ENCODE measurements around the gene CACNA1A.

Gene CACNA1A

GRCh38 chr19:13399746-13400145 is 106.5 kb downstream of the CACNA1A start:
- Histone ChIP-seq H3K4me3 (ENCODE audit: low read depth, low read length) (no peak overlapping the region), H3K36me3 (ENCODE audit: control insufficient read depth, insufficient read depth, low read length) (no peaks in the 10 kb centered on the region), H3K27me3 (ENCODE audit: control insufficient read depth, insufficient read depth, low read length) (no peaks in the 10 kb centered on the region; the same call in 1 of the 2 replicates), H3K9ac (ENCODE audit: low read length) (no peak overlapping the region), H3K4me1 (ENCODE audit: control insufficient read depth, insufficient read depth, low read length) (peaks cover 5% of the 10 kb centered on the region; the same call in 1 of the 2 replicates), H3K27ac (ENCODE audit: low read depth, low read length) (no peak overlapping the region), H3K9me3 (ENCODE audit: control insufficient read depth, insufficient read depth, low read depth, low read length) (no peaks in the 10 kb centered on the region)

- no peak overlapping the region for H3K27ac ChIP-seq (ENCODE audit: low read depth, low read length)
- H3K9ac ChIP-seq (ENCODE audit: low read length), result no peak overlapping the region
- H3K9me3 ChIP-seq (ENCODE audit: control insufficient read depth, insufficient read depth, low read depth, low read length), result no peaks in the 10 kb centered on the region
- H3K4me3 ChIP-seq (ENCODE audit: low read depth, low read length), result no peak overlapping the region
- peaks cover 4% of the 10 kb centered on the region for H3K27me3 ChIP-seq (ENCODE audit: control insufficient read depth, insufficient read depth, low read length)
- H3K4me1 ChIP-seq (ENCODE audit: control insufficient read depth, insufficient read depth, low read length), result peaks cover 5% of the 10 kb centered on the region; the same call in 1 of the 2 replicates
- H3K36me3 ChIP-seq (ENCODE audit: control insufficient read depth, insufficient read depth, low read length), result no peaks in the 10 kb centered on the region
These were observed 107.2 kb downstream of the CACNA1A start for GRCh38 chr19:13398780-13399726.

- no peak overlapping the region for H3K9ac ChIP-seq (ENCODE audit: low read length)
- peaks cover 8% of the 10 kb centered on the region for H3K27me3 ChIP-seq (ENCODE audit: control insufficient read depth, insufficient read depth, low read length)
These were observed 108.1 kb downstream of the CACNA1A start for GRCh38 chr19:13398182-13398581.

GRCh38 chr19:13396250-13397080 is 109.8 kb downstream of the CACNA1A start:
- Histone ChIP-seq H3K4me1 (ENCODE audit: control insufficient read depth, insufficient read depth, low read length) (peaks cover 5% of the 10 kb centered on the region; the same call in 1 of the 2 replicates), H3K27ac (ENCODE audit: low read depth, low read length) (no peak overlapping the region), H3K4me3 (ENCODE audit: low read depth, low read length) (0 out of 2 replicates have a peak overlapping the region, but pooled peaks have one; percentile 25), H3K9me3 (ENCODE audit: control insufficient read depth, insufficient read depth, low read depth, low read length) (no peaks in the 10 kb centered on the region), H3K9ac (ENCODE audit: low read length) (no peak overlapping the region), H3K36me3 (ENCODE audit: control insufficient read depth, insufficient read depth, low read length) (no peaks in the 10 kb centered on the region), H3K27me3 (ENCODE audit: control insufficient read depth, insufficient read depth, low read length) (peaks cover 11% of the 10 kb centered on the region)

More at GRCh38 chr19:13398182-13398581, 108.1 kb downstream of the CACNA1A start:
- Histone ChIP-seq H3K4me3 (ENCODE audit: low read depth, low read length) (no peak overlapping the region), H3K36me3 (ENCODE audit: control insufficient read depth, insufficient read depth, low read length) (no peaks in the 10 kb centered on the region), H3K9me3 (ENCODE audit: control insufficient read depth, insufficient read depth, low read depth, low read length) (no peaks in the 10 kb centered on the region), H3K27ac (ENCODE audit: low read depth, low read length) (no peak overlapping the region), H3K4me1 (ENCODE audit: control insufficient read depth, insufficient read depth, low read length) (peaks cover 5% of the 10 kb centered on the region; the same call in 1 of the 2 replicates)

GRCh38 chr19:13382633-13382938 is 123.7 kb downstream of the CACNA1A start:
- no peak overlapping the region for H3K4me3 ChIP-seq (ENCODE audit: low read depth, low read length)
- no peaks in the 10 kb centered on the region for H3K27me3 ChIP-seq (ENCODE audit: control insufficient read depth, insufficient read depth, low read length)
- H3K27ac ChIP-seq (ENCODE audit: low read depth, low read length), result no peak overlapping the region
- no peaks in the 10 kb centered on the region for H3K9me3 ChIP-seq (ENCODE audit: control insufficient read depth, insufficient read depth, low read depth, low read length)
- H3K4me1 ChIP-seq (ENCODE audit: control insufficient read depth, insufficient read depth, low read length), result no peaks in the 10 kb centered on the region
- H3K36me3 ChIP-seq (ENCODE audit: control insufficient read depth, insufficient read depth, low read length), result no peaks in the 10 kb centered on the region
- H3K9ac ChIP-seq (ENCODE audit: low read length), result no peak overlapping the region

GRCh38 chr19:13381827-13382632 is 124.2 kb downstream of the CACNA1A start:
- Histone ChIP-seq H3K9ac (ENCODE audit: low read length) (no peak overlapping the region), H3K9me3 (ENCODE audit: control insufficient read depth, insufficient read depth, low read depth, low read length) (no peaks in the 10 kb centered on the region), H3K27ac (ENCODE audit: low read depth, low read length) (no peak overlapping the region), H3K4me3 (ENCODE audit: low read depth, low read length) (no peak overlapping the region), H3K36me3 (ENCODE audit: control insufficient read depth, insufficient read depth, low read length) (no peaks in the 10 kb centered on the region), H3K27me3 (ENCODE audit: control insufficient read depth, insufficient read depth, low read length) (no peaks in the 10 kb centered on the region), H3K4me1 (ENCODE audit: control insufficient read depth, insufficient read depth, low read length) (no peaks in the 10 kb centered on the region)

- no peak overlapping the region for H3K27ac ChIP-seq (ENCODE audit: low read depth, low read length)
- H3K9ac ChIP-seq (ENCODE audit: low read length), result no peak overlapping the region
- H3K27me3 ChIP-seq (ENCODE audit: control insufficient read depth, insufficient read depth, low read length), result no peaks in the 10 kb centered on the region
- H3K4me3 ChIP-seq (ENCODE audit: low read depth, low read length), result no peak overlapping the region
- H3K36me3 ChIP-seq (ENCODE audit: control insufficient read depth, insufficient read depth, low read length), result no peaks in the 10 kb centered on the region
- H3K4me1 ChIP-seq (ENCODE audit: control insufficient read depth, insufficient read depth, low read length), result no peaks in the 10 kb centered on the region
- peaks cover 3% of the 10 kb centered on the region; the same call in 1 of the 2 replicates for H3K9me3 ChIP-seq (ENCODE audit: control insufficient read depth, insufficient read depth, low read depth, low read length)
These were observed 129.7 kb downstream of the CACNA1A start for GRCh38 chr19:13376537-13376936.

GRCh38 chr19:13373599-13373998 is 132.7 kb downstream of the CACNA1A start:
- Histone ChIP-seq H3K9ac (ENCODE audit: low read length) (no peak overlapping the region), H3K27me3 (ENCODE audit: control insufficient read depth, insufficient read depth, low read length) (no peaks in the 10 kb centered on the region), H3K9me3 (ENCODE audit: control insufficient read depth, insufficient read depth, low read depth, low read length) (peaks cover 3% of the 10 kb centered on the region; the same call in 1 of the 2 replicates), H3K4me3 (ENCODE audit: low read depth, low read length) (no peak overlapping the region), H3K36me3 (ENCODE audit: control insufficient read depth, insufficient read depth, low read length) (no peaks in the 10 kb centered on the region), H3K4me1 (ENCODE audit: control insufficient read depth, insufficient read depth, low read length) (no peaks in the 10 kb centered on the region), H3K27ac (ENCODE audit: low read depth, low read length) (no peak overlapping the region)

- H3K4me3 ChIP-seq (ENCODE audit: low read depth, low read length), result no peak overlapping the region
- H3K27ac ChIP-seq (ENCODE audit: low read depth, low read length), result no peak overlapping the region
- H3K9me3 ChIP-seq (ENCODE audit: control insufficient read depth, insufficient read depth, low read depth, low read length), result peaks cover 3% of the 10 kb centered on the region; the same call in 1 of the 2 replicates
- H3K27me3 ChIP-seq (ENCODE audit: control insufficient read depth, insufficient read depth, low read length), result no peaks in the 10 kb centered on the region
- no peak overlapping the region for H3K9ac ChIP-seq (ENCODE audit: low read length)
- H3K4me1 ChIP-seq (ENCODE audit: control insufficient read depth, insufficient read depth, low read length), result no peaks in the 10 kb centered on the region
- no peaks in the 10 kb centered on the region for H3K36me3 ChIP-seq (ENCODE audit: control insufficient read depth, insufficient read depth, low read length)
These were observed 135.3 kb downstream of the CACNA1A start for GRCh38 chr19:13370948-13371347.

GRCh38 chr19:13366529-13367143 is 139.6 kb downstream of the CACNA1A start:
- Histone ChIP-seq H3K27me3 (ENCODE audit: control insufficient read depth, insufficient read depth, low read length) (no peaks in the 10 kb centered on the region), H3K9ac (ENCODE audit: low read length) (no peak overlapping the region), H3K36me3 (ENCODE audit: control insufficient read depth, insufficient read depth, low read length) (no peaks in the 10 kb centered on the region), H3K4me1 (ENCODE audit: control insufficient read depth, insufficient read depth, low read length) (no peaks in the 10 kb centered on the region), H3K9me3 (ENCODE audit: control insufficient read depth, insufficient read depth, low read depth, low read length) (no peaks in the 10 kb centered on the region), H3K27ac (ENCODE audit: low read depth, low read length) (no peak overlapping the region), H3K4me3 (ENCODE audit: low read depth, low read length) (no peak overlapping the region)

Data from HUES6 (cell line).